IPS-20b (cell line): Measurements from ENCODE around the gene RGS2.

Experiments
- H3K27ac ChIP-seq: one replicate; pipeline ENCODE4 v1.5.1; 2013; ENCODE audit warnings: low read length
- H3K27me3 ChIP-seq: 2 replicates; pipeline ENCODE4 v1.6.1; 2013; ENCODE audit warnings: mild to moderate bottlenecking, low read length, inconsistent platforms; ENCODE audit not compliant: insufficient read depth
- H3K36me3 ChIP-seq: 2 replicates; pipeline ENCODE4 v1.6.1; 2013; ENCODE audit warnings: low read depth, mild to moderate bottlenecking, inconsistent platforms, low read length, moderate library complexity; ENCODE audit not compliant: insufficient read depth
- H3K4me1 ChIP-seq: 2 replicates; pipeline ENCODE4 v1.6.1; 2013; ENCODE audit warnings: mild to moderate bottlenecking, control low read depth, inconsistent platforms, low read length, moderate library complexity; ENCODE audit not compliant: insufficient read depth
- H3K4me3 ChIP-seq: 2 replicates; pipeline ENCODE4 v1.5.1; 2013; ENCODE audit warnings: mild to moderate bottlenecking, low read length, inconsistent platforms
- H3K9ac ChIP-seq: 2 replicates; pipeline ENCODE4 v1.6.1; 2013; ENCODE audit warnings: low read depth, mild to moderate bottlenecking, inconsistent platforms, low read length, moderate library complexity
- H3K9me3 ChIP-seq: 2 replicates; pipeline ENCODE4 v1.6.1; 2013; ENCODE audit warnings: mild to moderate bottlenecking, low read depth, low read length, inconsistent platforms; ENCODE audit not compliant: insufficient read depth

RGS2 gene

DNA sequence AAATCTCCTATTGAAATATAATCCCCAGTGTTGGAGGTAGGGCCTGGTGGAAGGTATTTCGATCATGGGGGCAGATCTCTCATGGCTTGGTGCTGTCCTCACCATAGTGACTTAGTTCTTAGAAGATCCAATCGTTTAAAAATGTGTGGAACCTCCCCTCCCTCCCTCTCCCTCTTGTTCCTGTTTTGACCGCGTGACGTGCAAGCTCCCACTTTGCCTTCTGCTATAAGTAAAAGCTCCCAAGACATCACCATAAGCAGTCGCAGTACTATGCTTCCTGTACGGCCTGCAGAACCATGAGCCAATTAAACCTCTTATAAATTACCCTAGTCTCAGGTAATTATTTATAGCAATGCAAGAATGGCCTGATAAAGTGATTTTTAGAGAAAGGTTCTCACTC is 10.9 kb upstream of the RGS2 start:
- Histone ChIP-seq H3K4me1 (peaks cover 11% of the 10 kb centered on the region), H3K9me3 (no peaks in the 10 kb centered on the region), H3K9ac (no peak overlapping the region), H3K27me3 (no peaks in the 10 kb centered on the region), H3K36me3 (no peaks in the 10 kb centered on the region), H3K27ac (no peak overlapping the region), H3K4me3 (no peak overlapping the region)

GRCh38 chr1:192801451-192801850 is 7.4 kb upstream of the RGS2 start:
- no peak overlapping the region for H3K27ac ChIP-seq
- no peak overlapping the region for H3K9ac ChIP-seq
- H3K27me3 ChIP-seq: no peaks in the 10 kb centered on the region
- no peaks in the 10 kb centered on the region for H3K9me3 ChIP-seq
- no peaks in the 10 kb centered on the region for H3K4me1 ChIP-seq
- no peaks in the 10 kb centered on the region for H3K36me3 ChIP-seq
- H3K4me3 ChIP-seq: no peak overlapping the region

DNA sequence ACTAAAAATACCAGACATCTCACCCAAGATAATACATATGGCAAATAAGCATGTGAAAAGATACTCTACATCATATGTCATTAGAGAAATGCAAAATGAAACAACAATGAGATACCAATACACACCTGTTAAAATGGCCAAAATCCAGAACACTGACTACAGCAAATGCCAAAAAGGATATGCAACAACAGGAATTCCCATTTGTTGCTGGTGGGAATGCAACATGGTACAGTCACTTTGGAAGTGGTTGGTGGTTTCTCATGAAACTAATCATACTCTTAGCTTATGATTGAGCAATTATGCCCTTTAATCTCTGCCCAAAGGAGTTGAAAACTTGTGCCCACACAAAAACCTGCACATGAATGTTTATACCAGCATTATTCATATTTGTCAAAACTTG is 6.4 kb upstream of the RGS2 start:
- Histone ChIP-seq H3K27me3 (peaks cover 5% of the 10 kb centered on the region; the same call in 1 of the 2 replicates), H3K4me1 (no peaks in the 10 kb centered on the region; the same call in 1 of the 2 replicates), H3K36me3 (no peaks in the 10 kb centered on the region), H3K27ac (no peak overlapping the region), H3K9me3 (no peaks in the 10 kb centered on the region), H3K4me3 (no peak overlapping the region), H3K9ac (no peak overlapping the region)

GRCh38 chr1:192803501-192803900 is 5.3 kb upstream of the RGS2 start:
- no peaks in the 10 kb centered on the region for H3K36me3 ChIP-seq
- H3K27ac ChIP-seq: no peak overlapping the region
- H3K27me3 ChIP-seq: peaks cover 14% of the 10 kb centered on the region
- peaks cover 4% of the 10 kb centered on the region; the same call in 1 of the 2 replicates for H3K4me1 ChIP-seq
- no peak overlapping the region for H3K4me3 ChIP-seq
- H3K9ac ChIP-seq: no peak overlapping the region
- H3K9me3 ChIP-seq: no peaks in the 10 kb centered on the region

DNA sequence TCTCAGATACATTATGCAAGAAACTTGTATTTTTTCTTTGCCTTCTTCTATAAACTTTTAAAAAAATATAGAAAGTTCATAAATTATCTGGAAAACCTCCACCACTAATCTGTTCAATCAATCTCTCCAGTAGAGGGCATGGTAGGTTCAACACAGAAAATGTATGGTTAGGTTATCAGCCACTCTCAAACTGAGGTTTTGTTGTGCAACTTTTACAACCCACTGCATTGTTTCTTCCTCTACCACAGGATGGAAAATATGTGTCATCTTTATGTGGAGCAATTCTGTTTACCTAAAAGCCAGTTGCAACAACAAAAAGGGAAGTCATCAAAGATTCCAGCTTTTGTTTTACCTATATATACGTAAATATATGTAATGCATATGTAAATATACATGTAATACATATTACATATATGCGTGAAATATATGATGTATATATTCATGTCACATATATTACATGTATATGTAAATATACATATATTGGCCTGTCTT is 3.0 kb upstream of the RGS2 start:
- Histone ChIP-seq H3K27me3 (peaks cover 21% of the 10 kb centered on the region), H3K4me3 (no peak overlapping the region), H3K27ac (no peak overlapping the region), H3K9me3 (no peaks in the 10 kb centered on the region), H3K4me1 (peaks cover 8% of the 10 kb centered on the region; the same call in 1 of the 2 replicates), H3K9ac (no peak overlapping the region), H3K36me3 (peaks cover 3% of the 10 kb centered on the region; the same call in 1 of the 2 replicates)

GRCh38 chr1:192807211-192808162 is 1.4 kb upstream of the RGS2 start:
- Histone ChIP-seq H3K9me3 (no peaks in the 10 kb centered on the region), H3K27ac (no peak overlapping the region), H3K9ac (peak overlapping the region; percentile 94; the same call in 1 of the 2 replicates), H3K36me3 (peaks cover 17% of the 10 kb centered on the region), H3K27me3 (peaks cover 21% of the 10 kb centered on the region), H3K4me1 (peaks cover 8% of the 10 kb centered on the region; the same call in 1 of the 2 replicates), H3K4me3 (peak overlapping the region; percentile 97)

- Histone ChIP-seq H3K9ac (peak overlapping the region; percentile 94; the same call in 1 of the 2 replicates), H3K4me1 (peaks cover 8% of the 10 kb centered on the region; the same call in 1 of the 2 replicates), H3K27ac (no peak overlapping the region), H3K9me3 (no peaks in the 10 kb centered on the region), H3K27me3 (peaks cover 21% of the 10 kb centered on the region), H3K36me3 (peaks cover 17% of the 10 kb centered on the region), H3K4me3 (peak overlapping the region; percentile 97)
These were observed 699 bp upstream of the RGS2 start for GRCh38 chr1:192808163-192808517.

DNA sequence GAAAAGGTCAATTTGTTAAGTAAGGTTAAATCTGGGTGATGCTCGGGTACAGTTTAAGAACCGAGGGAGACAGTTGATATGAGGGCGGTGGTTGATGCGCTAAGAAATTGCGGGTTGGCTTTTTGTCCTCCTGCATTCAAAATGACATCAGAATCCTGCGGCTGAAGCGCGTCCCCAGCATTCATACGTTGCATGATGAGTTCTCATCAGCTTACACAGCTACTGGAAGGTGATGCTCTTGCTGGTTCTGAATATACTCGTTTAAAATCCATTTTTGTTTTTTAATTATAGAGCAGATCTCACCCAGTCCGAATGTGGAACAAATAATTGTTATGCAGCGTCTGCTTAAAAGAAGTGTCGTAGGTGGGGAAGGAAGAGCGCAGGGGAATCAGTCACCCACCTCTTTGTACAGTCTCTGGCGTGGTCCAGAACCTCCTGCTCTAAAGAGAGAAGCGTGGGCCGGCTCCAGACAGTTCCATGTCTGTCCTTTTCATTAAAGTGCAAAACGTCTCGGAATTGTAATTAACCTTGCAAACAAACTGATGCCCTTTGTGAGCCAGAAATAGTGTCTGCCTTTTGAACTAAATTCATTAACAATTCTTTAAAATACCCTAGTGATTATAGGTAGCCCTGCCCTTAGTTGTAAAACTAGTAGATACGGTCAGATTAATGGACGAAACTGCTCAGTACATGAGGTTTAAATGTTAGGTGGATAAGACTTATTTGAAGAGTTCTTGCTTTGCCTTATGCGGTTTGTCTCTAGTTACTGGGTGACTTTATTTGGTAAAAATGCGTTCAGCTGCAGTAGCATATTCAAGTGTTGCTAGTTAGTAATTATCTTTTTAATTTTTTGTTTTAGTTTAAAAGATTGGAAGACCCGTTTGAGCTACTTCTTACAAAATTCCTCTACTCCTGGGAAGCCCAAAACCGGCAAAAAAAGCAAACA is 741 bp downstream of the RGS2 start:
- Histone ChIP-seq H3K27ac (no peak overlapping the region), H3K9ac (peak overlapping the region; percentile 94; the same call in 1 of the 2 replicates)

DNA sequence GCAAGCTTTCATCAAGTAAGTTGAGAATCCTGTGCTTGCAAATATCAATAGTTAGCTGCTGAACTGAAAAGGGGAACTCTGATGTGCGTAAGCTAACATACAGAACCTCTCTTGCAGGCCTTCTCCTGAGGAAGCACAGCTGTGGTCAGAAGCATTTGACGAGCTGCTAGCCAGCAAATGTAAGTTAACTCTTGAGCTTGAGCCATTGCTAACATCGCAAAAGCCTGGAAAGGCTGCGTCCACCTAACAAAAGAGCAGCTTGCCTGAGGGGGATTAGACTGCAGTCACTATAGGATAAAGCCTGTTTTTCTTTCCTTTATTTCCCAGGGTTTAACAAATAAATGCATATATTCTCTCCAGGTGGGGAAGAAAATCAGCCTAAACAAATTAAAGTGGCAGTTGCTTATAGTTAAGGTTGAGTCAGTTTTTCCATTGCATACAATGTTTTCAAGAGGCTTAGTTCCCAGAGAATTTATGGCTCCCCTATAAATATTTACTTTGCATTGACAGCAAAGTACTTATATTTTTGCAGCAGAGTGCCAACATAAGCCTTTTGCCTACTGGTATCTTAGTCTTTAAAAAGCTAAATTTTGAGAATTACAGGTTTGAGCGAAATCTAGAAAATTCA is 1.5 kb downstream of the RGS2 start:
- Histone ChIP-seq H3K9ac (peak overlapping the region; percentile 94; the same call in 1 of the 2 replicates), H3K9me3 (no peaks in the 10 kb centered on the region), H3K4me1 (peaks cover 8% of the 10 kb centered on the region; the same call in 1 of the 2 replicates), H3K36me3 (peaks cover 17% of the 10 kb centered on the region), H3K27me3 (peaks cover 21% of the 10 kb centered on the region), H3K4me3 (peak overlapping the region; percentile 97), H3K27ac (no peak overlapping the region)

More for the DNA sequence above, 741 bp downstream of the RGS2 start:
- Histone ChIP-seq H3K4me1 (peaks cover 8% of the 10 kb centered on the region; the same call in 1 of the 2 replicates), H3K36me3 (peaks cover 17% of the 10 kb centered on the region), H3K27me3 (peaks cover 21% of the 10 kb centered on the region), H3K9me3 (no peaks in the 10 kb centered on the region), H3K4me3 (peak overlapping the region; percentile 97)

- H3K36me3 ChIP-seq: peaks cover 17% of the 10 kb centered on the region
- no peak overlapping the region for H3K9ac ChIP-seq
- H3K4me3 ChIP-seq: no peak overlapping the region
- H3K4me1 ChIP-seq: peaks cover 8% of the 10 kb centered on the region; the same call in 1 of the 2 replicates
- H3K9me3 ChIP-seq: no peaks in the 10 kb centered on the region
- no peak overlapping the region for H3K27ac ChIP-seq
- H3K27me3 ChIP-seq: peaks cover 21% of the 10 kb centered on the region
These were observed 2.2 kb downstream of the RGS2 start for GRCh38 chr1:192811006-192811405.
